Measurements from ENCODE around the gene UGT1A6. TPM values are rescaled to one million over a fixed set of nuclear protein-coding genes. Genes with fewer than 3 reads are reported as not detected.
A peak's percentile ranks its signal among the peaks of the same experiment; 100 is the strongest.
"Not testable (repeated sequence)": the region's sequence is repeated elsewhere in the genome, so short reads cannot be mapped to it uniquely, and the experiment has no call there.

UGT1A6 gene
- total RNA-seq, 1 donor from 2014 or later, result 3.2 TPM

GRCh38 chr2:233746475-233747282, 54.0 kb downstream of the UGT1A6 start:
- peak; percentile 41 for ATAC-seq
- intact Hi-C loops (cut with DNase I), result no loop called here
- no peaks in the 10 kb centered on the region for H3K9me3 ChIP-seq

DNA sequence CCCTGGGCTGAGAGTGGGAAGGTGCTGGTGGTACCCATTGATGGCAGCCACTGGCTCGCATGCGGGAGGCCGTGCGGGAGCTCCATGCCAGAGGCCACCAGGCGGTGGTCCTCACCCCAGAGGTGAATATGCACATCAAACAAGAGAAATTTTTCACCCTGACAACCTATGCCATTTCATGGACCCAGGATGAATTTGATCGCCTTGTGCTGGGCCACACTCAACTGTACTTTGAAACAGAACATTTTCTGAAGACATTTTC, 54.5 kb downstream of the UGT1A6 start:
- H3K9me3 ChIP-seq, result no peaks in the 10 kb centered on the region
- no peaks in the 10 kb centered on the region for H3K36me3 ChIP-seq
- ATAC-seq (peak; percentile 21), DNase-seq (no peak)
- H3K27me3 ChIP-seq, result no peaks in the 10 kb centered on the region
- H3K4me1 ChIP-seq, result no peaks in the 10 kb centered on the region
- no peak for TF ChIP-seq CTCF (IDR thresholded peaks at IDR 0.05)
- intact Hi-C loops (cut with DNase I), result no loop called here
- no peak overlapping the region for H3K27ac ChIP-seq
- no peak overlapping the region for H3K4me3 ChIP-seq

More at GRCh38 chr2:233746475-233747282, 54.0 kb downstream of the UGT1A6 start:
- TF ChIP-seq CTCF (IDR thresholded peaks at IDR 0.05), result no peak
- H3K27me3 ChIP-seq, result no peaks in the 10 kb centered on the region
- H3K27ac ChIP-seq, result no peak overlapping the region
- no peak for DNase-seq
- no peaks in the 10 kb centered on the region for H3K36me3 ChIP-seq
- no peak overlapping the region for H3K4me3 ChIP-seq
- no peaks in the 10 kb centered on the region for H3K4me1 ChIP-seq

DNA sequence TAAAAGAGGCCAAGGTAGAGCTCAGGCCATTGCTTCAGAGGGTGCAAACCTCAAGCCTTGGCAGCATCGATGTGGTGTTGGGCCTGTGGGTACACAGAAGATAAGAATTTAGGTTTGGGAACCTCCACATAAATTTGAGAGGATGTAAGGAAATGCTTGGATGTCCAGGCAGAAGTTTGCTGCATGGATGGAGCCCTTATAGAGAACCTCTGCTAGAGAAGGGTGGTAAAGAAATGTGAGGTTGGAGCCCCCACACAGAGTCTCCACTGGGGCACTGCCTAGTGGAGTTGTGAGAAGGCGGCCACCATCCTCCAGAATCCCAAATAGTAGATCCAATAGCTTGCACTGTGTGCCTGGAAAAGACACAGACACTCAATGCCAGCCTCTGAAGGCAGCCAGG, 58.0 kb downstream of the UGT1A6 start:
- DNase-seq; ATAC-seq; H3K36me3 ChIP-seq; H3K27ac ChIP-seq; H3K9me3 ChIP-seq; H3K4me3 ChIP-seq; H3K4me1 ChIP-seq; H3K27me3 ChIP-seq; intact Hi-C loops (cut with DNase I): not testable (repeated sequence)

GRCh38 chr2:233751212-233752009, 58.7 kb downstream of the UGT1A6 start:
- H3K27me3 ChIP-seq; intact Hi-C loops (cut with DNase I); H3K4me1 ChIP-seq; H3K36me3 ChIP-seq; H3K9me3 ChIP-seq; H3K27ac ChIP-seq; H3K4me3 ChIP-seq; ATAC-seq; DNase-seq: not testable (repeated sequence)

DNA sequence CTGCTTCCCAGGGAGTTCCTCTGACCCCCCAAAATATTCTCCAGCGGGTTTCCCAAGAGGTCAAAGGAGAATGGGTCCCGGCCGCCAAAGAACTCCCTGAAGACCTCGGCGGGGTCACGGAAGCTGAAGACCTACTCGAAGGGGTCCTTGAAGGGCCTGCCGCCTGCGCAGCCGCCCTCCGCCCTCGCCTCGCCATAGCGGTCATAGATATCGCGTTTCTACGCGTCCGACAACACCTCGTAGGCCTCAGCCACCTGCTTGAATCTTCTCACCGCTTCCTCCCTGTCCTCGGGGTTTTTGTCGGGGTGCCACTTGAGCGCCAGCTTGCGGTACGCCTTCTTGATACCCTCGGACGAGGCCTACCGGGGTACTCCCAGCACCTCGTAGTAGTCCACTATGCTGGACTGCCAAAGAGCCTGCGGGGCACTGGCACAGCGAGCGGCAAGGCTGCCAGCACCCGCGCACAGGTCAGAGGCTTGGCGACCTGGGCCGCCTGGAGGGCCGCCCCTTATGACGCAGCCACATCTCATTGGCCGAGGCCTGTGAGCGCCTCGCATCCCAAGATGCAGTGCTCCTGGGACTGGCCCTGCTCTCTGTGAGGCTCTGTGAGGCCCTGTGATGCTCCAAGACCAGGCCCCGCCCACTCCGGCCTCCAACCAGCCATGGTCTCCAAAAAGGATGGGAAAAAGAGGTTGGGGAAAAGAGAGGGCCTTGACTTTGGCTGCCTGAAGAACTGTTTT, 62.4 kb downstream of the UGT1A6 start:
- ATAC-seq (no peak), DNase-seq (no peak)
- intact Hi-C loops (cut with DNase I), result no loop called here
- Histone ChIP-seq H3K4me1 (no peaks in the 10 kb centered on the region), H3K36me3 (no peaks in the 10 kb centered on the region), H3K27me3 (no peaks in the 10 kb centered on the region), H3K27ac (no peak overlapping the region), H3K9me3 (no peaks in the 10 kb centered on the region), H3K4me3 (no peak overlapping the region)
- no peak for TF ChIP-seq CTCF (IDR thresholded peaks at IDR 0.05)

DNA sequence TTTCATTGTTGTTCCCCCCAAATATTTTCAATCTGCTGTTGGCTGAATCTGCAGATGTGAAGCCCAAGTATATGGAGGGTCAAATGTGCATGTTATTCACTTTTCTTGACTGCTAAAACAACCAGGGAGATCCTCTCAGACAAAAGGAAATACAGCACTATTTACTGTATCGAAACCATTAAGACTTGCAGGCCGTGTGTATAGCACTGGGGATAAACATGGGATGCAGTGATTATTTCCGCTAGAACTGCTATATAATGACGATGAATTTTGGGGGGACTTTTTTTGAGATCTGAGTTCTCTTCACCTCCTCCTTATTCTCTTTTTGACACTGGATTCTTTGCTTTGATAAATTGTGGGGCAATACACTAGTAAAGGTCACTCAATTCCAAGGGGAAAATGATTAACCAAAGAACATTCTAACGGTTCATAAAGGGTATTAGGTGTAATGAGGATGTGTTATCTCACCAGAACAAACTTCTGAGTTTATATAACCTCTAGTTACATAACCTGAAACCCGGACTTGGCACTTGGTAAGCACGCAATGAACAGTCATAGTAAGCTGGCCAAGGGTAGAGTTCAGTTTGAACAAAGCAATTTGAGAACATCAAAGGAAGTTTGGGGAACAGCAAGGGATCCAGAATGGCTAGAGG, 63.9 kb downstream of the UGT1A6 start:
- Histone ChIP-seq H3K9me3 (no peaks in the 10 kb centered on the region), H3K27me3 (no peaks in the 10 kb centered on the region), H3K4me3 (no peak overlapping the region), H3K36me3 (no peaks in the 10 kb centered on the region), H3K4me1 (no peaks in the 10 kb centered on the region), H3K27ac (no peak overlapping the region)
- DNase-seq (no peak), ATAC-seq (no peak)
- intact Hi-C loops (cut with DNase I), result no loop called here
- no peak for TF ChIP-seq CTCF (IDR thresholded peaks at IDR 0.05)
